A549 (cell line): Measurements from ENCODE around the gene UBAP1. TPM values are rescaled to one million over a fixed set of nuclear protein-coding genes. Genes with fewer than 3 reads are reported as not detected.

Source experiments
- ATAC-seq, 2 experiments: fragments of 200-7000 bp in 1 of 2; fragments of >200 bp in 1 of 2; cut with Nextera tagmentation in 1 of 2; cut with Tn5 transposase in 1 of 2; 3 replicates each; pipeline versions ENCODE4 v1.8.0 to v1.9.1; 2018 to 2020; ENCODE audit warnings: mild to moderate bottlenecking in 1 of 2, moderate library complexity in 1 of 2
- CTCF ChIA-PET: fragments of 300-600 bp; sonication (Branson Sonifier 250); formaldehyde crosslinking; extraction: SDS; loops from one replicate; lab custom pipeline; 2021; ENCODE audit warnings: antibody characterized with exemption, inconsistent platforms; lab: Yijun Ruan, JAX
- POLR2A ChIA-PET: fragments of 350-600 bp; formaldehyde crosslinking; extraction: SDS; loops from one replicate; lab custom pipeline; 2021; ENCODE audit warnings: antibody characterized with exemption, inconsistent platforms; lab: Yijun Ruan, JAX
- DNase-seq, 2 experiments: peaks; one replicate each; pipeline versions ENCODE4 v3.0.0 to v3.0.0-alpha.2; 2011 to 2016; ENCODE audit warnings: low read depth in 1 of 2, low spot score in 1 of 2
- FAIRE-seq: peaks from 2 replicates; lab custom pipeline; 2011; peaks lifted over from hg19 to GRCh38; lab: Jason Lieb, UNC
- H3K27ac ChIP-seq, 2 experiments: fragments of >200 bp; sonication (Bioruptor Twin); formaldehyde crosslinking; 3 replicates each; pipeline ENCODE4 v1.5.1; 2016 to 2017
- H3K4me1 ChIP-seq: fragments of >200 bp; sonication (Bioruptor Twin); formaldehyde crosslinking; 3 replicates; pipeline ENCODE4 v1.6.1; 2016
- H3K4me2 ChIP-seq: fragments of >200 bp; sonication (Bioruptor Twin); formaldehyde crosslinking; 3 replicates; pipeline ENCODE4 v1.6.1; 2016
- H3K4me3 ChIP-seq: fragments of >200 bp; sonication (Bioruptor Twin); formaldehyde crosslinking; 3 replicates; pipeline ENCODE4 v1.5.1; 2016
- H3K9me3 ChIP-seq: fragments of >200 bp; sonication (Bioruptor Twin); formaldehyde crosslinking; 3 replicates; pipeline ENCODE4 v1.6.1; 2016
- CBX8 ChIP-seq: fragments of 200-600 bp; sonication (generic); IDR thresholded peaks from 2 replicates; pipeline ENCODE4 v1.6.1; 2016
- CHD4 ChIP-seq: fragments of 200-600 bp; sonication (generic); IDR thresholded peaks from 2 replicates; pipeline ENCODE4 v1.6.1; 2016; ENCODE audit warnings: antibody characterized with exemption, mild to moderate bottlenecking, borderline replicate concordance
- CTCF ChIP-seq: fragments of >200 bp; sonication (Bioruptor Twin); formaldehyde crosslinking; IDR thresholded peaks from 3 replicates; pipeline ENCODE4 v1.5.1; 2016
- E2F6 ChIP-seq: IDR thresholded peaks from 2 replicates; pipeline ENCODE4 v1.6.1; 2012; ENCODE audit warnings: low read depth, borderline replicate concordance
- EHF ChIP-seq: fragments of 250-450 bp; sonication (Bioruptor Pico); IDR thresholded peaks from 2 replicates; pipeline ENCODE4 v1.5.0; 2020; ENCODE audit warnings: mild to moderate bottlenecking
- EHMT2 ChIP-seq: fragments of 200-600 bp; sonication (generic); IDR thresholded peaks from 2 replicates; pipeline ENCODE4 v1.6.1; 2016; ENCODE audit warnings: antibody characterized with exemption, low read depth, mild to moderate bottlenecking, moderate library complexity
- FOSB ChIP-seq: fragments of 250-450 bp; sonication (Bioruptor Pico); IDR thresholded peaks from 2 replicates; pipeline ENCODE4 v1.5.0; 2020; ENCODE audit warnings: mild to moderate bottlenecking, moderate library complexity
- FOSL2 ChIP-seq, 2 experiments: fragments of 450-650 bp in 1 of 2; fragments of >200 bp in 1 of 2; sonication (Bioruptor Twin) in 1 of 2; formaldehyde crosslinking; IDR thresholded peaks; 2 replicates each; pipeline versions ENCODE4 v1.5.0 to v1.6.1; 2016 to 2020; ENCODE audit warnings: mild to moderate bottlenecking in 1 of 2, moderate library complexity in 1 of 2
- HDAC2 ChIP-seq: fragments of 200-600 bp; sonication (generic); IDR thresholded peaks from 2 replicates; pipeline ENCODE4 v1.6.1; 2016
- HEYL ChIP-seq: fragments of 250-450 bp; sonication (Bioruptor Pico); IDR thresholded peaks from 2 replicates; pipeline ENCODE4 v1.8.0; 2021; ENCODE audit warnings: mild to moderate bottlenecking, moderate library complexity
- HOXB13 ChIP-seq: fragments of 250-450 bp; sonication (Bioruptor Pico); IDR thresholded peaks from 2 replicates; pipeline ENCODE4 v1.5.0; 2020; ENCODE audit warnings: low read depth, mild to moderate bottlenecking, moderate library complexity
- JUN ChIP-seq, 2 experiments: fragments of >200 bp; sonication (Bioruptor Twin); formaldehyde crosslinking; IDR thresholded peaks; 2 replicates in 1 of 2; 3 replicates in 1 of 2; pipeline ENCODE4 v1.6.1; 2016 to 2017
- KDM1A ChIP-seq: fragments of 200-600 bp; sonication (generic); IDR thresholded peaks from 2 replicates; pipeline ENCODE4 v1.6.1; 2016; ENCODE audit warnings: low read depth, mild to moderate bottlenecking
- MYC ChIP-seq: IDR thresholded peaks from 2 replicates; pipeline ENCODE4 v1.6.1; 2012; ENCODE audit warnings: mild to moderate bottlenecking, inconsistent platforms, low read length, improper control_type of control experiment, borderline replicate concordance
- NFE2L2 ChIP-seq: fragments of 150-350 bp; conservative IDR thresholded peaks from 2 replicates; pipeline ENCODE4 v1.6.1; 2014; ENCODE audit warnings: low read length
- NPAS2 ChIP-seq: fragments of 250-450 bp; sonication (Bioruptor Pico); IDR thresholded peaks from 2 replicates; pipeline ENCODE4 v1.8.0; 2022; ENCODE audit warnings: mild to moderate bottlenecking, moderate library complexity, borderline replicate concordance
- NR3C1 ChIP-seq: fragments of >200 bp; sonication (Bioruptor Twin); formaldehyde crosslinking; IDR thresholded peaks from 3 replicates; pipeline ENCODE4 v1.6.1; 2017
- PBX3 ChIP-seq: IDR thresholded peaks from 2 replicates; pipeline ENCODE4 v1.6.1; 2012
- RARB ChIP-seq: fragments of 250-450 bp; sonication (Bioruptor Pico); IDR thresholded peaks from 2 replicates; pipeline ENCODE4 v1.8.0; 2021; ENCODE audit warnings: mild to moderate bottlenecking, moderate library complexity
- RCOR1 ChIP-seq: fragments of 150-350 bp; IDR thresholded peaks from 2 replicates; pipeline ENCODE4 v1.6.1; 2014; ENCODE audit warnings: antibody characterized with exemption, low read length, low read depth
- REST ChIP-seq: fragments of 200-600 bp; sonication (generic); IDR thresholded peaks from 2 replicates; pipeline ENCODE4 v1.6.1; 2016; ENCODE audit warnings: antibody characterized with exemption, mild to moderate bottlenecking, moderate library complexity
- RNF2 ChIP-seq: fragments of 200-600 bp; sonication (generic); IDR thresholded peaks from 2 replicates; pipeline ENCODE4 v1.6.1; 2016; ENCODE audit warnings: low read depth, mild to moderate bottlenecking, antibody characterized with exemption, moderate library complexity, borderline replicate concordance
- SMC3 ChIP-seq: fragments of >200 bp; sonication (Bioruptor Twin); formaldehyde crosslinking; IDR thresholded peaks from 3 replicates; pipeline ENCODE4 v1.6.1; 2018; ENCODE audit warnings: inconsistent platforms
- TFCP2L1 ChIP-seq: fragments of 250-450 bp; sonication (Bioruptor Pico); IDR thresholded peaks from 2 replicates; pipeline ENCODE4 v1.5.0; 2021; ENCODE audit warnings: mild to moderate bottlenecking
- TP53 ChIP-seq: fragments of 250-450 bp; sonication (Bioruptor Pico); IDR thresholded peaks from 2 replicates; pipeline ENCODE4 v1.5.0; 2021; ENCODE audit warnings: mild to moderate bottlenecking, moderate library complexity
- ZC3H11A ChIP-seq: fragments of 450-650 bp; IDR thresholded peaks from 2 replicates; pipeline ENCODE4 v1.6.1; 2014; ENCODE audit warnings: antibody characterized with exemption, mild to moderate bottlenecking
- ZFP36 ChIP-seq: fragments of 450-650 bp; IDR thresholded peaks from 2 replicates; pipeline ENCODE4 v1.6.1; 2014; ENCODE audit warnings: borderline replicate concordance; ENCODE audit not compliant: partially characterized antibody
- ZSCAN20 ChIP-seq: fragments of 250-450 bp; sonication (Bioruptor Pico); IDR thresholded peaks from 2 replicates; pipeline ENCODE4 v1.8.0; 2022; ENCODE audit warnings: mild to moderate bottlenecking, moderate library complexity
- WGBS: methylation state at CpG from one replicate; pipeline ENCODE4 v1.1.6; 2017; ENCODE audit errors: missing lambda C conversion rate; 5-methylcytosine and 5-hydroxymethylcytosine counted together
- polyA plus RNA-seq, 4 experiments: library from polyadenylated mRNA; depleted of rRNA in 3 of 4; stranded (reverse); fragments of >200 nt; fragmentation: RNase III in 1 of 4; extraction: RNeasy Plus Mini Kit Qiagen cat#74134 plus additional on column Dnase treatment in 1 of 4; gene quantifications; 2 replicates in 3 of 4; 3 replicates in 1 of 4; pipeline ENCODE4 v1.2.3, GENCODE V29; 2011 to 2017

UBAP1 gene
- polyA plus RNA-seq, 2 of the 4 experiments (the other 2 are of a cell fraction): 38.5 to 73.1 TPM

- Histone ChIP-seq H3K4me1 (no peaks in the 10 kb centered on the region), H3K4me3 (no peak overlapping the region), H3K27ac (no peak overlapping the region), H3K4me2 (no peak overlapping the region), H3K9me3 (no peaks in the 10 kb centered on the region)
- FAIRE-seq (no peak), DNase-seq (no peak), ATAC-seq (no peak)
- WGBS: 94% methylated on average over 6 of the region's 6 CpGs
- TF ChIP-seq HEYL (CRISPR knock-in tag): no peak
- TF ChIP-seq CHD4: no peak
- no peak for TF ChIP-seq FOSL2 (IDR thresholded peaks at IDR 0.05)
- no peak for TF ChIP-seq FOSL2 (CRISPR knock-in tag; IDR thresholded peaks at IDR 0.05)
- no peak for TF ChIP-seq REST
- no peak for TF ChIP-seq FOSB
- no peak for TF ChIP-seq EHF
- no peak for TF ChIP-seq RCOR1
- no peak for TF ChIP-seq JUN (IDR thresholded peaks at IDR 0.05)
- TF ChIP-seq HOXB13 (CRISPR knock-in tag): no peak
- no peak for TF ChIP-seq EHMT2
- TF ChIP-seq HDAC2: no peak
- TF ChIP-seq SMC3: no peak
- TF ChIP-seq E2F6: no peak
- no peak for TF ChIP-seq TFCP2L1
- TF ChIP-seq CTCF: no peak
- no peak for TF ChIP-seq ZC3H11A
- POLR2A ChIA-PET: no interaction called here
- CTCF ChIA-PET: no interaction called here
Observed at GRCh38 chr9:34275811-34276210, 97.0 kb downstream of the UBAP1 start.

DNA sequence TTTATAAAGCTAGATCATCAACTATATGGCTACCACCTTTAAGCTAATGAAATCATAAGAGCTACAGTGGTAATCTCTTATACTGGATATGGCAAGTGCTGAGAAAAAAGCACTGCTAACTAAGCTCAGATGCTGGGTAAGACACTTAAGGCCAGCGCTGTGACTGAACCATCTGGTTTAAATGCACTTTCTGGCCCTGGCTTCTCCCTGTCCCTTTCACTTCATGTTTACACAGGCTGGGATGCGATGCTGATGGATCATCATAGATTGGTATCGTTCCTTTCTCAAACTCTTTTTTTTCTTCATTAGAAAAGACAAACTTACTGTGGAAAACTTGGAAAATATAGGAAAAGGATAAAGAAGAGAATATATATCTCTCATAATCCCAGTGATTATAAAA is 97.9 kb downstream of the UBAP1 start:
- ChIA-PET CTCF (interaction anchor here (0.6 to 3.2 kb wide), 5 partner anchors 10 to 202 kb away, joined by 3 to 17 read pairs (median 4); no protein-coding TSS in a partner anchor), POLR2A (no interaction called here)
- DNase-seq: no peak
- Histone ChIP-seq H3K9me3 (no peaks in the 10 kb centered on the region), H3K4me2 (no peak overlapping the region), H3K4me3 (no peak overlapping the region), H3K4me1 (no peaks in the 10 kb centered on the region), H3K27ac (no peak overlapping the region)
- ATAC-seq: no peak
- 88% methylated on average over 3 of the region's 3 CpGs for WGBS
- FAIRE-seq: no peak
- TF ChIP-seq HDAC2 (no peak), ZSCAN20 (CRISPR knock-in tag) (no peak), FOSB (no peak), KDM1A (no peak), MYC (no peak), SMC3 (no peak), NFE2L2 (no peak), TP53 (CRISPR knock-in tag) (no peak), CBX8 (no peak), EHF (no peak), REST (no peak), ZFP36 (no peak), NPAS2 (no peak), CHD4 (no peak), NR3C1 (no peak), RARB (CRISPR knock-in tag) (no peak), RNF2 (no peak), PBX3 (no peak)
